IMR-90 (cell line): Measurements from ENCODE around the gene SKA3.

Experiments used
- CTCF ChIP-seq: conservative IDR thresholded peaks from 2 replicates; pipeline ENCODE4 v1.5.1; 2012; ENCODE audit warnings: mild to moderate bottlenecking, low read depth, low read length, improper control_type of control experiment
- POLR2A ChIP-seq: IDR thresholded peaks from 2 replicates; pipeline ENCODE4 v1.6.1; 2012; ENCODE audit warnings: mild to moderate bottlenecking, low read depth, low read length
- RFX5 ChIP-seq: IDR thresholded peaks from 2 replicates; pipeline ENCODE4 v1.8.0; 2012; ENCODE audit warnings: low read depth, mild to moderate bottlenecking, low read length, moderate library complexity

- TF ChIP-seq POLR2A (no peak), CTCF (no peak), RFX5 (no peak)
These were observed 35.9 kb upstream of the SKA3 start for GRCh38 chr13:21212138-21212775.
